ENCODE data around the gene C9orf152.
A peak's percentile ranks its signal among the peaks of the same experiment; 100 is the strongest.
"Not testable (repeated sequence)": the region's sequence is repeated elsewhere in the genome, so short reads cannot be mapped to it uniquely, and the experiment has no call there.

The C9orf152 gene, protein sequence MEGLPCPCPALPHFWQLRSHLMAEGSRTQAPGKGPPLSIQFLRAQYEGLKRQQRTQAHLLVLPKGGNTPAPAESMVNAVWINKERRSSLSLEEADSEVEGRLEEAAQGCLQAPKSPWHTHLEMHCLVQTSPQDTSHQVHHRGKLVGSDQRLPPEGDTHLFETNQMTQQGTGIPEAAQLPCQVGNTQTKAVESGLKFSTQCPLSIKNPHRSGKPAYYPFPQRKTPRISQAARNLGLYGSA

DNA sequence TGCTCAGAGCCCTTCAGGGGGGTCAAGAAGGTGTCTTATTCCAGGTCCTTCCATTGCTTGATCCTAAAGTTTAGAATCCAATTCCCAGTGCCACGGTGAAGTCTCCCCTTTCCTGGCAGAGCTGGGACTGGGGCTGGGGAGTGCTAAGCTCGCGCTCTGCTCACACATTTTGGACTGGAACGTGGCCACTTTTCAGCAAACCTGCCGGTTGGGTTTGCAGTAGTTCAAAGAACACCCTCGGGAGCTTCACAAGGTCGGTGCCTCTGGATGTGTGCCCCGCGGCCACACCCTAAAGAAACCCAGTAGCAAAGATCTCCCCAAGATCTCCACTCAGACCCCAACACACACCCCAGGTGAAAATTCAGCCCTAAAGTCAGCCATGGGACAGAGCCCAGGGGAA lies at the start of gene C9orf152:
Gene C9orf152, minus strand, starts transcription at position 129 of the 400 bp plus-strand sequence. CDS start 580 bp downstream, outside the sequence.
- no peak for DNase-seq (ENCODE audit: low read depth)

DNA sequence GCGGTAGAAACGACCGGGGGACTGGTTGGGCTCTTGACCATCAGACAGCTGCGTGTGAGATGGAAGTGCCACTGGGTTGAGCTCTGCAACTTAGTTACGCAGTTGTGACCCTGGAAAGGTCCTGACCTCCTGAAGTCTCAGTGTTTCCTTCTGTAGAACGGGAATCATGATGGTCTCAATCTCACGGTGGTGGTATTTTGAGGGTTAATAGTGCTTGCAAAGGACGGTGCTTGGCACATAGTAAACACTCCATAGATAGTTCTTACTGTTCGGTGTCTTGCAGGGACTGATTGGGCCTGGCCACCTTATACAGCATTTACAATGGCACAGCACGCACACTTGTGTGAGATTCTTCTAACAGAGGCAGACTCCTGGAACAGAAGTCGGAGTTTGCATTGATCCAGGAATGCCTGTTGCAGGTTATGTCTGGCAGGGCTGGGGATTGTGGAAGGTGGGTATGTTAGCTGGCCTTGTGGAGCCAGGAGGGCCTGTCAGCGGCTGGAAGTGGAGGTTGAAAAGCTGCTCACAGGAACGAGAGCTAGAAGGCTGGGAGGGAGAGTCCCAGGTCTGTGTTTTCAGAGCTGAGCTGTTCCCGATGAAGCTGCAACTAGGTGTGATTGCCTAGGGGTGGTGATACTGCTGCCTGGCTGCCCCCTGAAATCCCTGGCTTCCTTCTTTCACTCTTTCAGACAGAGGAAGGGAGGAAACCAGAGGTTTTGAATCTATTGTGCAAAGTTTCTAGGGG lies 49.3 kb upstream of the C9orf152 start:
- no peak for DNase-seq (ENCODE audit: low read depth)

DNA sequence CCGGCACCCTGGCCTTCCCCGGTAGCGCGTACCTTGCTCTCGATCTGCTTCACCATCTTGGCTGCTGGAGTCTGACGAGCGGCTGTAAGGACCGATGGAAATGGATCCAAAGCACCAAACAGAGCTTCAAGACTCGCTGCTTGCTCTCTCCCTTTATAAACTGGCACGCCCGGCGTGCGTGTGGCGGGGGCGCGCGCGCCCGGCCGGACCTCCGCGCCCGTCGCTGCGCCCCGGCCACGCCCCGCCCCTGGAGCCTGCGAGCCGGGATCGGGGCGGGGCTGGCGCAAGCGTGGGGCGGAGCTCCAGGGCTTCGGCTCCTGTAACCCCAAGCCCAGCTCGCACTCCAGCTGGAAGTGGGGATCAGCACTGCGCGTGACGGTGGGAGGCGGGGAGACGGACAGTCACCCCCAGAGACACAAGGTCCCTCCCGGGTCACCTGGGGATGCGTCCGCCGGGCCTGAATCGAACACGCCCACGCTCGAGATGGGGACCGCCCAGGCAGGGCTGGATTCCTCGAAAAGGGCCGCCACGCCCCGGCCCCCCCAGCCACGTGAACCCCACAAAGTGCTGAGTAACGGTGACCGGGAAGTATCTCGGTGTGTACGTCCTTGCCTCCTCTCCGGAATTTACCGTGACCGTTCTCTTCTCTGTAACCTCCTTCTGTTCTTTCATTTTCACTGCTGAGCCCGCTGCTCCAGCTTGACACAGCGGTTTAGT lies 48.6 kb upstream of the C9orf152 start, which contains the start of gene TXN:
Gene TXN, minus strand, starts transcription at position 128 of the 717 bp plus-strand sequence. Its CDS starts 72 bp downstream, at position 56.
- peak; percentile 83 for DNase-seq (ENCODE audit: low read depth)

DNA sequence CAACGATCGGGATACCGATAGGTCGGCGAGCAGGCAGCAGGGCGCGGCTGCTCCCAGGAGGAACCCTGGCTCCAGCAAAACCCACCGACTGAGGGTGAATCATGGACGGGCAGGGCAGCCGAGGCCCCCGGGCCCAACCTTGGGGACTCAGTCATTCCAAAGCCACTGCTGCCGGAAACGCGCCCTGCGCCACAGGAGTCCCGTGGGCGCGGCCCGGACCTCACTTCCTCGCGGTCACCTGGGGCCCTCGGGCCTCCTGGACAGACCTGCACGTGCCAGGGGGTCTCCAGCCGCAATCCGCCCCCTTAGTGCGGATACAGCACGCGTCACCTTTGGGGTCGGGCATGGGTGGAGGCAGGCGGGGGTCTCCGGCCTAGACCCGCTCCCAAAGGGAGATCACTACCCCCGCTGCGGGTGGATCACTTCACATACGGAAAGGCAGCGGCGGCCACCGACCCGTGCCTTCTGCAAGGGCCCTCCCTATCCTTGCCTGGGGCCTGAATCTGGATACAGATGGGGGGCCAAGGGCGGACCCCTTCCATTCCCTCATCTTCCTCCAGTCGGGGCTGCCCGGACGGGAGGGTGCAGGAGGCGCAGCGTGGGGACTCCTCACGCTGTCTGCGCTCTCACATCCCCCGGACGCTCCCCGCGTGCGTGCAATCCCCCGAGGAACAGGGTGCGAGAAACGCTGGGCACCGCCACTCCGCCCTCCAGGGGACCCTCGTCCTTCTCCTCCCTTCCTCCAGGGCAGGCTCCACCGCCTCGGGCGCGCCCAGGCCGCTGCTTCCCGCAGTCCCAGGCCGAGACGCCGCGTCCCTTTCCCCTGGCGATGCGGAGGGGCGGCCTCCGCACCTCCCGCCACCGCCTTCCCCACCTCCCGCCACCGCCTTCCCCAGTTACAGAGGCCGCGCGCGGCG lies 47.8 kb upstream of the C9orf152 start:
- DNase-seq (ENCODE audit: low read depth), result peak; percentile 38

DNA sequence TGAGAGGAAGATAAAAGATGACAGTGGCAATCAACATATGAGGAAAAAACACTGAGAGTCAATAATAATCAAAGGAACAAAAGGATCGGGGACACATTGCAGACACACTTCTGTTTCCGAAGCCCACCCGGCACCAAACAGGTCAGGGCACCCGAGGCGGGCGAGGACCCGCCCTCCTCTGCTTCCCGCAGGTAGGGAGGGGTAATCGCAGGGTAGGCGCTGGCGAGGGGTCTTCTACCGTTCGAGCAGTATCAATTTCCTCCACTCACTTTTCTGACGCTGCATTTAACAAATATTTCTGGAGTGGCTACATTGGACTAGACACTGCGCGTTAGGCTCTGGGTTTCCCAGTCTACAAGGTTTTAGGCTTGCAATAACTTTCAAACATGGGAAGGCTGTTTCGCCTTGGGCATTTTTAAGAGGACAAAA lies 47.1 kb upstream of the C9orf152 start:
- DNase-seq (ENCODE audit: low read depth), result no peak

DNA sequence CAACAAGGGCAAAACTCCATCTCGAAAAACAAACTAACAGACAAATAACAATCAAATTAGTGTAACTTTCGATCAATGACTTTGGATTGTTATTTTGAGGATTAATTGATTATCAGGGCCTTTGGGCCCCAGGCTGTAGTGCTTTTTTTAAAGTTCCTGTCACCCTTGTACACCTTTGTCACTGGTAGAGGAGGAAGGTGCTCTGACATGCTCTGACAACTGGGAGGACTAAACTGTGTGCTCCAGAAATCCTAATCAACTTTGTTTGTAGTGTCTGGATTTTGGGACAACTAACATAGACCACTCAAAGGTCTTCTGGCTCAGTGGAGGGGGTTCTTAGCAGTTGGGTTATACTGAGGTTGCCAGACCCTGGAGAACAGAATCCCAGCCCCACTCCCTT lies 46.5 kb upstream of the C9orf152 start:
- no peak for DNase-seq (ENCODE audit: low read depth)

DNA sequence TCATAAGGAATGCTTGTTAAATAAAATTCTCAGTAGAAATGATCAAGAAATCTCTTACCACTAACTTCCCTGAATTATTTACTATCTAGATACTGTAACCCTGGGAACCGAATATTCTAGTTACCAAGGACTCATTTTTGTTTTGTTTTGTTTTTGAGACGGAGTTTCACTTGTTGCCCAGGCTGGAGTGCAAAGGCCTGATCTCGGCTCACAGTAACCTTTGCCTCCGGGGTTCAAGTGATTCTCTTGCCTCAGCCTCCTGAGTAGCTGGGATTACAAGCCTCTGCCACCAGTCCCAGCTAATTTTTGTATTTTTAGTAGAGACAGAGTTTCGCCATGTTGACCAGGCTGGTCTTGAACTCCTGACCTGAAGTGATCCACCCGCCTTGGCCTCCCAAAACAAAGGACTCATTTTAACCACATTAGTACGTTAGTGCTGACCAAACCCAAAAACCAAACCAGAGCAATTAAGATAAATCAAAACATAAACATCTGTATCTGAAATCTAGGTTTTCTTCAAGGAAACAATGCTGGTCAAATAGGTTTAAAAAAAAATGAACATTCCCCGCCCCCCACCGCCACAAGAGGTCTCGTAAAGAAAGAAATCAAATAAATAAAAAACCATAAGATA lies 44.7 kb upstream of the C9orf152 start:
- DNase-seq (ENCODE audit: low read depth), result no peak

DNA sequence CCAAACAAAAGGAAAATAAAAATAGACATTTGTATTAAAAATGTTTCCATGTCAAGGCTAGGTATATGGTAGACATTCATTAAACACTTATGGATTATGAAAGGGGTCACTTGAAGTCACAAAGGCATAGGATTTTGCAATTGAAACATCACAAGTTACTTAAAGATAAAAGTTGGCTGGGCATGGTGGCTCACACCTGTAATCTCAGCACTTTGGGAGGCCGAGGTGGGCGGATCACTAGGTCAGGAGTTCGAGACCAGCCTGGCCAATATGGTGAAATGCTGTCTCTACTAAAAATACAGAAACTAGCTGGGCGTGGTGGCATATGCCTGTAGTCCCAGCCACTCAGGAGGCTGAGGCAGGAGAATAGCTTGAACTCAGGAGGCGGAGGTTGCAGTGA lies 43.8 kb upstream of the C9orf152 start:
- not testable (repeated sequence) for DNase-seq (ENCODE audit: low read depth)

DNA sequence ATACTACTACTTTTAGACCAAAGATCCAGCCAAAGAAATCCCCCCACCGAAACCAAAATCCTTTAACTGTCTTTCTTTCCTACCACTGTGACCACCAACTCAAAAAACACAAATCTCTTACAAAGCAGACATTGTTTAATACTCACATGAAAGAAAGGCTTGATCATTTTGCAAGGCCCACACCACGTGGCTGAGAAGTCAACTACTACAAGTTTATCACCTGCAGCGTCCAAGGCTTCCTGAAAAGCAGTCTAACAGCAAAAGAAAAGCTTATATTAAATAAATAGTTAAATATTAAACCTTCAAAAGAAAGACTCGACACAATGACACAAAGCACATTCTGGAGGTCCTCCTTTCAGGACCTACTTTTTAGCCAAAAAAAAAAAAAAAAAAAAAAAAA lies 43.3 kb upstream of the C9orf152 start:
- no peak for DNase-seq (ENCODE audit: low read depth)

DNA sequence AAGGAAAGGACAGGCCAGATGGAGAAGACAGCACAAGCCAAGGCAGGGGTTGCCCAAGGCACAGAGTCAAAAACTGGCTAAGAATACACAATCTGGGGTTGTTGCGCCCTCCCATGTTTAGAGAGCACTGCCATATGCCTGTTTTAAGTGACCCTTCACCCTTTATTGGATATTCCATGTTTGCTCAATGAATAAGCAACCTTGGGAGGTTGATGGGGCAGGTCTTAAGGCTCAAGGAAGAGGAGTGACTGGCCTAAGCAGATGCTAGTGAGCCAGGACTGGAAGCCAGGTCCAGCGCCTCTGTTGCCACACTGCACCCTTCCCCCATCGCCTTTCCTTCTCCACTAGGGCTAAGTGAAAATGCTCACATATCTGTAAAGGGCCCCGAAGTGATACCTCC lies 41.6 kb upstream of the C9orf152 start:
- no peak for DNase-seq (ENCODE audit: low read depth)

DNA sequence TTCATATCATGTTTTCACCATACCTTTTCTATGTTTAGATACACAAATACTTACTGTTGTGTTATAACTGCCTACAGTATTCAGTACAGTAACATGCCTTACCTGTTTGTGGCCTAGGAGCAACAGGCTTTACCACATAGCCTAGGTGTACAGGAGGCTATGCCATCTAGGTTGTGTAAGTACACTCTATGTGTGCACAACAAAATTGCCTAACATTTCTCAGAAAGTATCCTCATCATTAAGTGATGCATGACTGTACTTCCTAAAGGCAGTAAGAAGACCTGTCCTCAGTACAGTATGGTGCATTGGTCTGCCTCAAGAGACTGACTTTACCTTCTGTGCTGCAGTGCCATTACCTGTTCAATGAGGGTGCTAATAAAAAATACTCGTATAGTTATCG lies 40.4 kb upstream of the C9orf152 start:
- DNase-seq (ENCODE audit: low read depth), result no peak

DNA sequence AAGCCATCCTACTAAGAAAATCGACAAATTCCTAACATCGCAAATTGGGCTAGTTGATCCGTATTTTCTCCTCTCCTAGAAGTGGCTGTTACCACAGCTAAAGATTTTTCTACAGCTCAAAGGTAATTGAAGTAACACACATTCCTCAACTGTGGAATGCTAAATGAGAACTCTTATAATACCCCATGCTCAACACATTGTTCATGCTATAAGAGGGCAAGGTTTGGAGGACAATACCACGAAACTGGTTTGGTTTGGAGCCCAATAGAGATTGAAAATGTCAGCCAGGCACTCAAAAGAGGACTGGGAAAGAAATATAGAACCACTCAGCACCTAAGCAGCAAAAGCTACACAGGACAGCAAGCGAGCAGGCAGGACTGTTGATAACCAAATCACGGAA lies 38.3 kb upstream of the C9orf152 start:
- no peak for DNase-seq (ENCODE audit: low read depth)

DNA sequence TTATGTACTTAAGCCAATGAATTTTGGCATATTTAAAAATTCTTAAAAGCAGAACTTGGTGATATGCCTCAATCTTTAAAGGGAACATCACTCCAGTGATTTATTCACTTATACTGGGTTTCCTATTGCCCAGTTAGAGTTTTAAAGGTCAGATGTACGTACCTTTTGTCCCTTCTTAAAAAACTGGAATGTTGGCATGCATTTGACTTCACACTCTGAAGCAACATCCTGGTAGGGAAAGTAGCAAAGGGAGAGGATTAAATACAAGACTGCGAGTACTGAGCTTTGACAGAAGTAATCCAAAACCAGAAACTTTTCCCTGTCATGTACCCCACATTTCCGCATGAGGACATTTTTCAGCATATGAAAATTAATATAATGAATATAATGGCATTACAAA lies 36.7 kb upstream of the C9orf152 start:
- no peak for DNase-seq (ENCODE audit: low read depth)

DNA sequence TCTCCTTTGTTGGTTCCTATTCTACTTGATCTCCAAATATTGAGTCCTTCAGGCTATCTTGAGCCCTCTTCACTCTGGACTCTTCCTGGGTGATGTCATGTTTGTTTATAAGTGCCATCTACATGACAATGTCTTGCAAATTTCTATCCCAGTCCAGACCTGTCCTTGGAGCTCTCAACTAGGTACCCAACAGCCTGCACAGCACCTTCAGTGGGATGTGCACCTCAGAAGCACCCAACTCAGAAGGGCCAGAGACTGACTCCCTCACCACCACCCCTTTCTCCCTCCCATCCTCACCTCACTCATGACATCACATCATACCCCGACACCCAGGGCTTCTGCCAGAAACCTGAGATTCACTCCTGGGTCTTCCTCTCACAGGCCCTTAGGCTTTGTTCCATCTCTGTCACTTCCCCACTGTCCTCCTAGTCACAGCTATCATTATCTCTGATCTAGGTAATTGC lies 33.9 kb upstream of the C9orf152 start:
- no peak for DNase-seq (ENCODE audit: low read depth)

DNA sequence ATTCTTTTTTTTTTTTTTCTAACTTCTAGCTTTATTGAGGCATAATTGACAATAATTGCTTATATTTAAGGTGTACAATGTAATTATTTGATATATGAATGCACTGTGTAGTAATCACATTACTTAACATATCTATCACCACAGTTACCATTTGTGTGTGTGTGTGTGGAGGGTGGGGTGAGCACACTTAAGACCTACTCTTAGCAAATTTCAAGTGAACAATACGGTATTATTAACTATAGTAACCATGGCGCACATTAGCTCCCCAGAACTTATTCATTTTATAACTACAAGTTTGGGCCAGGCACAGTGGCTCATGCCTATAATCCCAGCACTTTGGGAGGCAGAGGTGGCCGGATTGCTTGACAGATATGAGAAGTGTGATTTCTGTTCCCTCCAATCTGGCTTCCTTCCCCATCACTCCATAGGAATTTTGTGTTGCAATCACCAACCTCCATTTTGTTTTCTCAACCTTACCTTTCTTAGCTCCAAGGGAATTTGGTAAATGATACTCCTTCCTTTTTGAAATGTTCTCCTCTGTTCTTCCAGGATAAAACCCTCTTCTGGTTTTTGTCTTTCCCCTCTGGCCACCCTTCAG lies 33.4 kb upstream of the C9orf152 start:
- DNase-seq (ENCODE audit: low read depth), result no peak

DNA sequence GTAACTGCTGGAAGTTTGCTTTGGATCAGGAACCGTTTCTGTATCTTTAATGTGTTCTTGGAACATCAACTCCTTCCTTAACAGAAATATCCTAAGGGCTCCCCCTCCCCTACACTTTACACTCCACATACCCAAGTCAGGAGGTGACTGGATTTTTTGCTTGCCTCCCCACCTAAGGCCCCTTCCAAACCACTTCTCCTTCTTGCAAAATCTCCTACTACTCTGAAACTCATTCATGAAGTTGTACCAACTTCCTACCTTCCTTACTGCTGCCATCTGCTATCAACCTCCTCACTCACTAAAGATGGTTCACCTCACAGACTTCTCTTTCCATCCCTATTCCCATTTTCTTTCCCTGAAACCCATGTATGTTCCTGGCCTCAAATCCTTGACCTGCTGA lies 32.2 kb upstream of the C9orf152 start:
- DNase-seq (ENCODE audit: low read depth), result no peak

DNA sequence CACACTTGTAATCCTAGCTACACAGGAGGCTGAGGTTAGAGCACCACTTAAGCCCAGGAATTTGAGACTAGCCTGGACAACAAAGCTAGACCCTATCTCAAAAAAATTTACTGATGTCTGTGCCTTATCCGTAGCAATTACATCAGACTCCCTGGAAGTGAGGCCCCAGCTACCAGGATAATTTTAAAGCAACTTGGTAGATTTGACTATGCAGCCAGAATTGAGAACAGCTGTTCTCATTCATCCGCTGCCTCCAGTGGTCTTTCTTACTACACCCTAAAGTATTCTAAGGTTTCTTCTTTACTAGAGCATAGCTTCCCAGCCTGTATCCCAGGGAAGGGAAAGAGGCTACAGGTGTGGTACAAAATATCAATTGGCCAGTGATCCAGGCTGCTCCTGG lies 20.4 kb upstream of the C9orf152 start:
- DNase-seq (ENCODE audit: low read depth), result no peak

DNA sequence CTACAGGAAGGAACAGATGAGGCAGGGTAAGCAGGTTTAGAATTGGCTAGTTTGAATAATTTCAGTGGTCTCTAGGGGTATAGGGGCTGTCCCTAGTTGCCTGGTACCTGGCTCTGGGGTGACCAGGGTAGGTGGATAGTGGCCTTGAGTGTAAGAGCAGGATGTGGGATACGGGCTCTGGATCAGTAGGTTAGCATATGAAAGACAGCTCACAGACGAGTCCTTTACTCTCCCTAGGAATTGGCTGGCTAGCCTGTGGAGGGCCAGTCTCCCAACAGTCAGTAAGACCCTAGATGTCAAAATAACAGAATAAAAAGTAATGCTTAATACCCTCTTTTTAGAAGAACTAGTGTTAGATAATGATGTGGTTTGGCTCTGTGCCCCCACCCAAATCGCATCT lies 16.6 kb upstream of the C9orf152 start:
- no peak for DNase-seq (ENCODE audit: low read depth)

DNA sequence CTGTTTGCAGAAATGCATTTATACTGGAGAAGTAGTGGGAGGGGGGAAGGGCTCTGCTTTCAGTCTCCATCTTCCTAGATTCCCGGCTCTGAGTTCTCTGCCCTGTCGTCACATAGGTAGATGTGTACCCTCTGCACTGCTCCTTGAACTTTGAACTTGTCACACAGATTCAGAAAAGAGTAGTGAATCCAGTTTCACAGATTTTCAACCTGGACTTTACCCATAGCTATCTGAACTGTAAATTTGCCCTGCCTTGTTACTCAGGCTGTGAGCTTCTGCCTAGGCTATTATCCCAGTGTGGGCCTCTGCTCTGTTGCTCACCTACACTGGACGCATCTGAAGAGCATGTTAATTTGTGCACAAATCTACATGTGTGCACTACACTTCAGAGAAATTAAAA lies 12.8 kb upstream of the C9orf152 start:
- no peak for DNase-seq (ENCODE audit: low read depth)

DNA sequence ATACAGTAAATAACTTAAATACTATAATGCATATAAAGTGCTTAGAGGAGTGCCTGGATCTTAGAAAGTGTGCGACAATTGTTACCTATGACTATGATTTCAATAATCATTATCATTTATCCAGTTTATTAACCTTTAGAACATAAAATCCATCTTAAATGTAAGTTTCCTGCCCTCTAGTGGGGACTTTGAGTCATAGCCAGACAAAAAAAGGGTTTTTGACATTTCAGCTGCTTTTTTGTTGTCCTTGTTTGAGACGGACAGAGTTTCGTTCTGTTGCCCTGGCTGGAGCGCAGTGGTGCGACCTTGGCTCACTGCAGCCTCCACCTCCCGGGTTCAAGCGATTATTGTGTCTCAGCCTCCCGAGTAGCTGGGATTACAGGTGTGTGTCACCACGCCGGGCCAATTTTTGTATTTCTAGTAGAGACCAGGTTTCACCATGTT lies 9.7 kb upstream of the C9orf152 start:
- no peak for DNase-seq (ENCODE audit: low read depth)
